Esophagus squamous epithelium (tissue), 5 donors: Measurements from ENCODE around the gene TUBA3E. TPM values are rescaled to one million over a fixed set of nuclear protein-coding genes. Genes with fewer than 3 reads are reported as not detected.
"Not testable (repeated sequence)": the region's sequence is repeated elsewhere in the genome, so short reads cannot be mapped to it uniquely, and the experiment has no call there.

ENCODE experiments used
- DNase-seq: peaks from one replicate; lab custom pipeline; 2025; lab: John Stamatoyannopoulos, UW
- H3K27ac ChIP-seq, 4 donors: fragments of 200-600 bp; sonication (generic); one replicate each; pipeline ENCODE4 v1.5.1; 2016 to 2019; ENCODE audit warnings: mild to moderate bottlenecking in 1 of 4
- H3K27me3 ChIP-seq, 4 donors: fragments of 200-600 bp; sonication (generic); 1 replicate in 3 of 4; 2 replicates in 1 of 4; pipeline versions ENCODE4 v1.5.1 to v1.6.0; 2017 to 2021; ENCODE audit warnings: antibody characterized with exemption in 1 of 4
- H3K36me3 ChIP-seq, 3 donors: fragments of 200-600 bp; sonication (generic); one replicate each; pipeline ENCODE4 v1.5.1; 2016 to 2019
- H3K4me1 ChIP-seq, 3 donors: fragments of 200-600 bp; sonication (generic); one replicate each; pipeline ENCODE4 v1.5.1; 2017 to 2019
- H3K4me3 ChIP-seq, 4 donors: fragments of 200-600 bp; sonication (generic); 1 replicate in 3 of 4; 2 replicates in 1 of 4; pipeline ENCODE4 v1.5.1; 2016 to 2019; ENCODE audit warnings: mild to moderate bottlenecking in 2 of 4, moderate library complexity in 1 of 4
- H3K9me3 ChIP-seq, 3 donors: fragments of 200-600 bp; sonication (generic); one replicate each; pipeline ENCODE4 v1.5.1; 2016 to 2019
- CTCF ChIP-seq, 6 experiments: fragments of 450-650 bp in 4 of 6; fragments of 200-600 bp in 2 of 6; sonication (generic) in 2 of 6; IDR thresholded peaks; one replicate each; pipeline ENCODE4 v1.5.1; 2016 to 2019; ENCODE audit warnings: antibody characterized with exemption in 6 of 6, mild to moderate bottlenecking in 4 of 6, moderate library complexity in 4 of 6
- POLR2A ChIP-seq, 4 donors: fragments of 450-650 bp; IDR thresholded peaks; one replicate each; pipeline ENCODE4 v1.6.1; 2017; ENCODE audit warnings: antibody characterized with exemption in 4 of 4, mild to moderate bottlenecking in 4 of 4, moderate library complexity in 3 of 4
- WGBS, 2 donors: methylation state at CpG; one replicate each; pipeline ENCODE4 v1.1.5; 2018; 5-methylcytosine and 5-hydroxymethylcytosine counted together
- intact Hi-C: fragments of 100-400 bp; cut with DNase I; formaldehyde crosslinking; loops from one replicate; pipeline ENCODE4 v1.15.0; 2022
- total RNA-seq, 4 donors: library from RNA; depleted of rRNA; stranded (reverse); fragments of >200 nt; gene quantifications; one replicate each; pipeline ENCODE4 v1.1.0, GENCODE V29; 2016
- donor health status: DM: yes; HTN: yes; CAD: no.

TUBA3E gene
- total RNA-seq, 4 donors from 2014 or later, result not detected

DNA sequence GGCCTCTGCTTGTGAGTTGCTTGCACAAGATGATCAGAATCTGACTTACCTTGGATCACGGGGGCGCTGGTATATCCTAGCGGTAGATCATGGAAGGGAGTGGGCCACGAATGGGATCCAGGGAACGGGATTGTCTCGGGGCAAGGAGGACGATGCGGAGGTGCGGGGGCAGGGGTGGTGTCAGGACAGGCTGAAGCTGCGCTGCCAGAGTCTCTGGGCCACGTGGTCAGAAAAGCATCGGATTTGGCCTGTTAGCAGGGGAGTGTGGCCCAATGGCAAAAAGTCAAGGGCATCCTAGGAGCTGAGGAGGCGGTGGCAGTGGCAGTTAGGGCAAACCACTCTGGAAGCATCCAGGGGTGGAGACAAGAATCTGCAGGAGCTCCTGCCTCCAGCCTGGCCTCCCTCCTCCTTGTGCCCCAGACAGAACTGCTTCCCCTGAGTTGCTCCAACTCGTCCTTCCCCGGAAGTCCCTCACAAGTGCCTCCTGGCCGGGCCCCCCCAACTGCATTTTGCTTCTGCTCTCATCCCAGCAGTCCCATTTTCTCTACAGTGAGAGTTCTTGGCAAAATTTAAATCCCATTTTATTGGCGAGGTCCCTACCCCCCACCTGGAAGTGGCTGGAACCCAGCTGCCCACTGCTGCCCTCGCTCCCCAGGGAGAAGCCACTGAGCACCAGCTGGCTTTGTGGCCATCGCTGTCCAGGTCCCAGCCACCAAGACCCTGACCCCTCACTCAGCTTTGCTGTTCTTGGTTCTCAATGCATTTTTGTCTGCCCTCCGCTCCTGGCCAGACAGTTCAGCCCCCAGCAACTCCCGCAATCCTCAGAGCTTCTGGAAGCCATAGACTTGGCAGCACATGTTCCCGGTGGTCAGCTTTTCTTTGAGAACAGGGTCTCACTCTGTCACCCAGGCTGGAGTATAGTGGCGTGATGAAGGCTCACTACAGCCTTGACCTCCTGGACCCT is 47.8 kb downstream of the TUBA3E start:
- Histone ChIP-seq H3K27me3 (peaks cover 0 to 1% (median 0%) of the 10 kb centered on the region in 4 donors), H3K4me1 (peaks cover 0 to under 1% (median 0%) of the 10 kb centered on the region in 3 donors), H3K4me3 (no peak overlapping the region), H3K27ac (no peak overlapping the region), H3K36me3 (peaks cover 0 to 38% (median 4%) of the 10 kb centered on the region in 3 donors), H3K9me3 (no peaks in the 10 kb centered on the region)
- intact Hi-C loops, result no loop called here
- DNase-seq, result no peak
- 79 to 90% methylated on average over 7 to 13 of the region's 23 CpGs for WGBS, 2 donors
- TF ChIP-seq CTCF (IDR thresholded peaks at IDR 0.05) (no peak), POLR2A (IDR thresholded peaks at IDR 0.05) (no peak)

DNA sequence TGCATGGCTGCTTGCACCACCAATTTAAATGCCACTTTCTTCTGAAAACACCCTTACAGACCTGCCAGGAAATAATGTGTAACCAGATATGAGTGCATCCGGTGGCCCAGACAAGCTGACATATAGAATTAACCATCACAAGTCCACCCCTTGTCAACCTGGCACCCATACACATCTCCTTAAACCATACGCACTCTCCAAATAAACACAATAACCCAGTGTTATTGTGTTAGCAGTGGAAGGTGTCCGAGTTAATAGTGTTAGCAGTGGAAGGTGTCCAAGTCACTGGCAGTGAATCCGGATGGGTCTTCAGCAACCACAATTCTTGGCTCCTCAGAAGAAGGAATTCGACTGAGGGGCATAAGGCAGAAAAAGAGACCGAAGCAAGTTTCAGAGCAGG is 49.7 kb downstream of the TUBA3E start:
- H3K4me3 ChIP-seq, H3K9me3 ChIP-seq, intact Hi-C loops, DNase-seq, H3K27ac ChIP-seq: not testable (repeated sequence)
- H3K4me1 ChIP-seq, result peaks cover 0 to 19% (median 0%) of the 10 kb centered on the region in 3 donors
- WGBS, 2 donors, result 75 to 90% methylated on average over 3 to 4 of the region's 6 CpGs
- peaks cover 0 to 19% (median 4%) of the 10 kb centered on the region in 3 donors for H3K36me3 ChIP-seq
- peaks cover 0 to 12% (median 0%) of the 10 kb centered on the region in 4 donors for H3K27me3 ChIP-seq

DNA sequence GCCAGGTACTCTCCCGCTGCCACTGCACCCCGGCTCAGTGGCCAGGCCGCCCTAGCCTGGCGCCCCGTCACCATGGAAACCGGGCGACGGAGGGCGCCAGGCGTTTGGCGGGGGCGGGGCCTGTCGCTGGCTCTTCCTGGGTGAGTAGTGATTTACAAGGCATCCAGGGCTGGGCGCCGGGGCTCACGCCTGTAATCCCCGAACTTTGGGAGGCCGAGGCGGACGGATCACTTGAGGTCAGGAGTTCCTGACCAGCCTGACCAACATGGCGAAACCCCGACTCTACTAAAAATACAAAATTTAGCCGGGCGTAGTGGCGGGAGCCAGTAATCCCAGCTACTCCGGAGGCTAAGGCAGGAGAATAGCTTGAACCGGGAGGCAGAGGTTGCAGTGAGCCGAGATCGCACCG is 53.2 kb downstream of the TUBA3E start, which contains the start of gene CCDC74B:
Gene CCDC74B (minus strand): TSS at position 107 of the 409 bp plus-strand sequence. CDS start 116 bp downstream, outside the sequence.
- H3K36me3 ChIP-seq, H3K9me3 ChIP-seq, H3K27ac ChIP-seq, DNase-seq, intact Hi-C loops: not testable (repeated sequence)
- Histone ChIP-seq H3K4me3 (peak within 1 kb of the TSS; percentile 14 to 59 (median 31)), H3K4me1 (peaks cover 0 to 19% (median 0%) of the 10 kb centered on the region in 3 donors), H3K27me3 (peaks cover 0 to 21% (median 0%) of the 10 kb centered on the region in 4 donors)
- 19 to 29% methylated on average over 9 of the region's 30 CpGs for WGBS, 2 donors

DNA sequence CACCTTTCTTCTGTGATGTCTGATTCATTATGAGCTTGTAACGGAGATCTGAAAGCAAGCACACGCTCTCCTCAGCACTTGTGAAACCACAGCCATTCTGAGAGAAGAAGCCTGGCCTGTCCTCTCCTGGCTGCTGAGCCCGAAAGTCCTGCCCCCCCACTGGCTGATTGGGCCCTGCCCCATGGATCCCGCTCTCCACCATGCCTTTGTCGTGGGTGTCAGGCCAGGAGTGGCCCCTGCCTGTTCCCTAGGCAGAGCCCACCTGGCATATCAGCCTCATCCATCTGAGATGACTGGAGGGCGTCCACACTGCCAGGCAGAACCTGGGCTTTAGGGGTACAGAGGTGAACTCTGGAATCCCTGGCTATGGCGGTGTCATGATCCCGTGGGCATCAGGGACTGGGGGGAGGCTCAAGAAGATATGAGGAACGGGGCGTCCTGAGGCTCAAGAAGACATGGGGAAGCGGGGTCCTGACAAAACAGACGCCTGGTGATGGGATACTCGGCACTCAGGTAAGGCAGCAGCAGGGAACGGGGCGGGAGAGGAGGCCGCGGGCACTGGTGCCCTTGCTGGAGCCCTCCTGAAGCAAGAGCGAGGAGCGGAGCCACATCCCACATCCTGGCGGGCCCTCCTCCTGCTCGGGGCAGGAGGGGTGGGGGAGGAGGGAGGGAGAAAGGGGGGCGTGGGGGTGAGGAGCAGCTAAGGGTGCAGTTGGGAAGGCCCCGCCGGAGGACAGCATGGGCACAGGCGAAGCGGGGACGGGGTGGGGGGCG is 54.8 kb downstream of the TUBA3E start:
- Histone ChIP-seq H3K27me3 (peaks cover 0 to 21% (median 0%) of the 10 kb centered on the region in 4 donors), H3K4me1 (peaks cover 0 to 19% (median 0%) of the 10 kb centered on the region in 3 donors), H3K4me3 (peak overlapping the region in 2 of 4 donors; percentile 36 to 59)
- H3K36me3 ChIP-seq, intact Hi-C loops, DNase-seq, H3K27ac ChIP-seq, H3K9me3 ChIP-seq: not testable (repeated sequence)
- WGBS, 2 donors, result 49 to 63% methylated on average over 8 to 12 of the region's 28 CpGs

DNA sequence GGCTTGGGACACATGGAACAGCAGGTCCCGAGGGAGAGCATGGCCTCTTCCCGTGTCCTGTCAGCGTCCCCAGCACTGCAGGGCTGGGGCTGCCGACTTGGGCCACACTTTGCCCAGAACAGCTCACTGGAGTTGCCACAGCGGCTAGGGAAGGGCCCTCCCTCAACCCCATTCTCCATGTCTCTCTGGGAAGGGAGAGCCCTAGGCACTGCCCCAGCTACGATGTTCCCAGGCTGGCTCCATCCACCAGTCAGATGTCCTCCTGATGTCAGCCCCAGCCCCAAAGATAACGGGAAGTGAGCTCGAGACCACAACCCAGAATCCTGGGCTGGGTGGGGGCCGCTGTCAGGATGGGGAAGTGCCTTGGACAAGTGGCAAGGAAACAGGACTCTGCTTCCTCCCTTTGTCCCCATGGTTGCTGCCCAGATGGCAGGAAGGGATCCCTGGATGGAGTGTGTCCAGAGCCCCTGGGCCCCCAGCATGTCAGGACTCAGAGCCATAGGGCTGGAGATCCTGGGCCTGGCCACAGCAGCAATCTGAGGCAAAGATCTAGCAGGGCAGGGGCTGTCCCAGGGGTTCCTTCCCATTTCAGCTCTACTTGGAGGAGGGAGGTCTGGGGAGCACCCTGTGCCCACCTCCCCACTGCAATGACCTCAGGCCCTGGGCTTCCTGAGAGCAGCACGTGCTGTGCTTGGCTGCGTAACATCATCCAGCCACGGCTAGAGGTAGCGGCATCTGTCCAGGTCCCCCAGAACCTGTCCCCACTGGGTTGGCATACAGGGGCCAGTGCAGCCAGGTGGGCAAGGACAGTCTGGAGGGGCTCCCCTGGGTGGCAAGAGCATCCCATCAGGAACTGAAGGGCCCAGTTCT is 55.6 kb downstream of the TUBA3E start:
- Histone ChIP-seq H3K4me1 (peaks cover 0 to 19% (median 0%) of the 10 kb centered on the region in 3 donors), H3K27me3 (peaks cover 0 to 21% (median 0%) of the 10 kb centered on the region in 4 donors)
- H3K9me3 ChIP-seq, H3K27ac ChIP-seq, intact Hi-C loops, DNase-seq, H3K36me3 ChIP-seq, H3K4me3 ChIP-seq: not testable (repeated sequence)
- no CpG with 5 or more reads among the region's 13 CpGs for WGBS, 2 donors

Other genes with a start within 250 kb of the TUBA3E start
- gene RAB6C, start 218.8 kb downstream of the TUBA3E start, total RNA-seq, result not detected
- not detected for gene POTEF, start 69.2 kb downstream of the TUBA3E start, total RNA-seq
- 1 to 10 TPM in 1 of 4 donors, under 1 TPM in 3; 0.31 to 4.4 (median 0.70) TPM for gene CCDC74B, start 53.3 kb downstream of the TUBA3E start, total RNA-seq
- 10 to 100 TPM; 34.1 to 50.6 (median 40.6) TPM for gene SMPD4, start 16.8 kb downstream of the TUBA3E start, total RNA-seq
- gene MZT2B, start 16.2 kb downstream of the TUBA3E start, total RNA-seq, result 100 to 1,000 TPM in 3 of 4 donors, 10 to 100 TPM in 1; 97.4 to 180 (median 142) TPM
- 100 to 1,000 TPM in 2 of 4 donors, 10 to 100 TPM in 2; 69.2 to 112 (median 91.2) TPM for gene IMP4, start 144.5 kb upstream of the TUBA3E start, total RNA-seq
- gene PTPN18, start 157.6 kb upstream of the TUBA3E start, total RNA-seq, result 10 to 100 TPM; 26.8 to 43.6 (median 35.5) TPM